GM12878 (cell line): Measurements from ENCODE around the gene COL9A2. TPM values are rescaled to one million over a fixed set of nuclear protein-coding genes. Genes with fewer than 3 reads are reported as not detected.

ENCODE experiments used
- ATAC-seq: fragments of 200-7000 bp; cut with Tn5 transposase; 3 replicates; pipeline ENCODE4 v1.9.1; 2020; ENCODE audit warnings: mild to moderate bottlenecking, moderate library complexity
- BruUV-seq: library from RNA; stranded (reverse); fragments of 400-500 nt; replicated peaks from 2 replicates; lab custom pipeline; 2021; lab: Mats Ljungman, UMichigan
- CTCF ChIA-PET: fragments of 300-600 bp; sonication (Branson Sonifier 250); formaldehyde crosslinking; extraction: SDS; loops from one replicate; lab custom pipeline; 2021; ENCODE audit warnings: inconsistent platforms; lab: Yijun Ruan, JAX
- POLR2A ChIA-PET: fragments of 350-600 bp; formaldehyde crosslinking; extraction: SDS; loops from one replicate; lab custom pipeline; 2021; ENCODE audit warnings: inconsistent platforms; lab: Charles Lee
- RAD21 ChIA-PET: fragments of 300-600 bp; sonication (Branson Sonifier 250); formaldehyde crosslinking; loops from one replicate; lab custom pipeline; 2023; ENCODE audit warnings: antibody characterized with exemption; ENCODE audit not compliant: unreplicated experiment; lab: Charles Lee
- SMC1A ChIA-PET: fragments of 300-600 bp; sonication (Branson Sonifier 250); formaldehyde crosslinking; loops from one replicate; lab custom pipeline; 2023; ENCODE audit not compliant: unreplicated experiment, uncharacterized antibody; lab: Charles Lee
- DNase-seq: peaks from one replicate; pipeline ENCODE4 v3.0.0-alpha.2; 2011; ENCODE audit warnings: low read depth, low spot score
- FAIRE-seq: peaks from 3 replicates; lab custom pipeline; 2011; peaks lifted over from hg19 to GRCh38; lab: Jason Lieb, UNC
- H2AFZ ChIP-seq: 2 replicates; pipeline ENCODE4 v1.6.0; 2011; ENCODE audit warnings: low read depth, low read length, control low read depth; ENCODE audit not compliant: control insufficient read depth
- H3K27ac ChIP-seq: 2 replicates; pipeline ENCODE4 v1.5.1; 2011; ENCODE audit warnings: control low read depth; ENCODE audit not compliant: control insufficient read depth, insufficient read depth
- H3K27me3 ChIP-seq, 2 experiments: replicated peaks in 1 of 2; 2 replicates each; pipeline versions ENCODE4 v1.6.0 to v1.6.1; 2011; ENCODE audit warnings: low read length in 1 of 2; ENCODE audit not compliant: control insufficient read depth in 2 of 2, insufficient read depth in 2 of 2
- H3K36me3 ChIP-seq, 2 experiments: 2 replicates each; pipeline ENCODE4 v1.5.1; 2011; ENCODE audit warnings: low read length in 1 of 2; ENCODE audit not compliant: control insufficient read depth in 2 of 2, insufficient read depth in 2 of 2
- H3K4me1 ChIP-seq: 2 replicates; pipeline ENCODE4 v1.6.1; 2011; ENCODE audit warnings: mild to moderate bottlenecking, low read length, moderate library complexity, mixed read lengths; ENCODE audit not compliant: control insufficient read depth, insufficient read depth
- H3K4me2 ChIP-seq: 2 replicates; pipeline ENCODE4 v1.6.0; 2011; ENCODE audit warnings: control low read depth; ENCODE audit not compliant: control insufficient read depth, insufficient read depth
- H3K4me3 ChIP-seq: fragments of 200-600 bp; sonication (generic); 2 replicates; pipeline ENCODE4 v1.5.1; 2016
- H3K79me2 ChIP-seq: 2 replicates; pipeline ENCODE4 v1.6.0; 2011; ENCODE audit warnings: low read length; ENCODE audit not compliant: control insufficient read depth, insufficient read depth
- H3K9ac ChIP-seq: 2 replicates; pipeline ENCODE4 v1.8.0; 2011; ENCODE audit warnings: low read length, control low read depth, mixed read lengths; ENCODE audit not compliant: control insufficient read depth, insufficient read depth
- H3K9me3 ChIP-seq: replicated peaks from 3 replicates; pipeline ENCODE4 v1.5.1; 2011; ENCODE audit warnings: mild to moderate bottlenecking, low read length; ENCODE audit not compliant: control insufficient read depth, insufficient read depth
- H4K20me1 ChIP-seq: 2 replicates; pipeline ENCODE4 v1.6.0; 2011; ENCODE audit not compliant: control insufficient read depth, insufficient read depth
- CHD2 ChIP-seq: IDR thresholded peaks from 2 replicates; pipeline ENCODE4 v1.6.1; 2011; ENCODE audit warnings: low read depth, low read length, improper control_type of control experiment, borderline replicate concordance
- HDAC2 ChIP-seq: fragments of 200-600 bp; sonication (generic); IDR thresholded peaks from 2 replicates; pipeline ENCODE4 v1.6.1; 2017
- IKZF1 ChIP-seq: fragments of 450-650 bp; conservative IDR thresholded peaks from 2 replicates; pipeline ENCODE4 v1.6.1; 2017; ENCODE audit warnings: antibody characterized with exemption, mild to moderate bottlenecking
- RB1 ChIP-seq: fragments of 450-650 bp; formaldehyde crosslinking; IDR thresholded peaks from 2 replicates; pipeline ENCODE4 v1.6.1; 2017; ENCODE audit warnings: mild to moderate bottlenecking, borderline replicate concordance
- SMAD5 ChIP-seq: IDR thresholded peaks from 2 replicates; pipeline ENCODE4 v1.6.1; 2016; ENCODE audit warnings: antibody characterized with exemption, low read depth
- SREBF1 ChIP-seq: IDR thresholded peaks from 2 replicates; pipeline ENCODE4 v1.6.1; 2012; ENCODE audit warnings: mild to moderate bottlenecking, low read length
- SREBF2 ChIP-seq: IDR thresholded peaks from 2 replicates; pipeline ENCODE4 v1.6.1; 2012; ENCODE audit warnings: mild to moderate bottlenecking, low read length
- SUPT20H ChIP-seq: IDR thresholded peaks from 2 replicates; pipeline ENCODE4 v1.6.1; 2011; ENCODE audit warnings: low read depth, mild to moderate bottlenecking, low read length, moderate library complexity, borderline replicate concordance; ENCODE audit not compliant: control insufficient read depth
- SUZ12 ChIP-seq: fragments of 200-600 bp; sonication (generic); IDR thresholded peaks from one replicate; pipeline ENCODE4 v1.6.1; 2018; ENCODE audit warnings: antibody characterized with exemption, mild to moderate bottlenecking; ENCODE audit not compliant: unreplicated experiment
- TAF1 ChIP-seq: IDR thresholded peaks from 2 replicates; pipeline ENCODE4 v1.6.1; 2011; ENCODE audit warnings: mild to moderate bottlenecking, low read depth, low read length, borderline replicate concordance
- TCF3 ChIP-seq: IDR thresholded peaks from 2 replicates; pipeline ENCODE4 v1.6.1; 2012; ENCODE audit warnings: low read depth, mild to moderate bottlenecking, low read length, borderline replicate concordance; ENCODE audit not compliant: insufficient read depth
- in situ Hi-C: fragments of 300-500 bp; cut with MboI; formaldehyde crosslinking; loops from 9 replicates; pipeline ENCODE4 v1.14.3; 2018; ENCODE audit warnings: mixed read lengths
- intact Hi-C: fragments of 100-400 bp; cut with micrococcal nuclease; formaldehyde crosslinking; loops from one replicate; pipeline ENCODE4 v1.14.2; 2022; ENCODE audit not compliant: unreplicated experiment
- polyA plus RNA-seq, 11 experiments: library from polyadenylated mRNA; depleted of rRNA in 4 of 11; unstranded in 6 of 11; stranded (reverse) in 5 of 11; fragments of >200 nt; fragmentation: Nextera tagmentation in 4 of 11; fragmentation: Illumina TruSeq in 1 of 11; extraction: Ambion mirVana in 4 of 11; extraction: Trizol in 1 of 11; gene quantifications; 1 replicate in 1 of 11; 2 replicates in 10 of 11; pipeline versions ENCODE4 v1.2.1 to v1.2.3, GENCODE V29; 2011 to 2016; ENCODE audit warnings: inconsistent platforms in 2 of 11, missing spikeins in 2 of 11, low read depth in 1 of 11
- total RNA-seq, 4 experiments: library from RNA; depleted of rRNA in 3 of 4; stranded (reverse); fragments of >200 nt in 3 of 4; fragmentation: Illumina TruSeq in 1 of 4; extraction: Trizol in 1 of 4; gene quantifications; 2 replicates each; pipeline versions ENCODE4 v1.2.1 to v1.2.3, GENCODE V29; 2013 to 2021
- TF ChIP-seq, protein P1 (sequence below): fragments of 450-650 bp; formaldehyde crosslinking; IDR thresholded peaks from 2 replicates; pipeline ENCODE4 v1.5.0; 2022; ENCODE audit warnings: mild to moderate bottlenecking, missing genetic modification characterization
- TF ChIP-seq, protein P2 (sequence below): fragments of 450-650 bp; IDR thresholded peaks from 2 replicates; pipeline ENCODE4 v1.6.1; 2018; ENCODE audit warnings: mild to moderate bottlenecking, low read depth, moderate library complexity; ENCODE audit not compliant: partially characterized antibody
- TF ChIP-seq, protein P3 (sequence below): fragments of 450-650 bp; IDR thresholded peaks from 2 replicates; pipeline ENCODE4 v1.6.1; 2017; ENCODE audit warnings: mild to moderate bottlenecking, moderate library complexity

COL9A2 gene
- total and polyA plus RNA-seq, 10 of the 15 experiments (the other 5 are each of a cell fraction or from before 2014, with no cell fraction given): 3.1 to 63.3 (median 22.4) TPM

DNA sequence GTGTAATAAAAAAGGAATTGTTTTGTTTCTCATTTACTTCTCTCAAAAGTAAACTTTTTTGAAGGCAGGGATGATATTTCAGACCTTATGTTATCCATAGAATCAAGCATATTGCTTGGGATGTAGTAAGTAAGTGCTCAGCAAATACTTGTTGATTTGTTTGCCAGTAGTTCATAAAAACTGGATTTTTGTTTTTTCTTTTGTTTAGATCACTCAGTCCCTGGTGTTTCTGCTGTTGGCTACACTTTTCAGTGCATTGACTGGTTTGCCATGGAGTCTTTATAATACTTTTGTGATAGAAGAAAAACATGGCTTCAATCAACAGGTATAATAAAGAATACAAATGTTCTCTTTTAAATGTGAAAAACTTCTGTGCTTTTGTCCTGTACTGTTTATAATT, 48.9 kb downstream of the COL9A2 start:
- CTCF ChIA-PET: interaction anchor here (2.0 to 2.5 kb wide), 2 partner anchors 47 to 116 kb away, joined by 5 to 7 read pairs; no protein-coding TSS in a partner anchor
- in situ Hi-C loops (no loop called here), intact Hi-C loops (no loop called here)
- Histone ChIP-seq H3K9me3 (no peaks in the 10 kb centered on the region), H3K4me2 (no peak overlapping the region), H3K9ac (no peak overlapping the region), H3K27ac (no peak overlapping the region), H3K79me2 (peaks cover 1% of the 10 kb centered on the region; the same call in 1 of the 2 replicates), H4K20me1 (no peaks in the 10 kb centered on the region), H3K36me3 (peaks cover 2 to 10% of the 10 kb centered on the region in 2 experiments; a peak in 3 of 4 replicates), H3K4me1 (peaks cover 10% of the 10 kb centered on the region; the same call in 1 of the 2 replicates), H3K4me3 (no peak overlapping the region), H2AFZ (no peak overlapping the region), H3K27me3 (no peaks in the 10 kb centered on the region)
- ATAC-seq (no peak), FAIRE-seq (no peak), DNase-seq (no peak)
- SMC1A ChIA-PET: interaction anchor here (2.0 kb wide), 1 partner anchor 115 kb away, joined by 8 read pairs; no protein-coding TSS in a partner anchor
- POLR2A ChIA-PET: interaction anchor here (0.6 kb wide), 1 partner anchor 13 kb away, joined by 4 read pairs; no protein-coding TSS in a partner anchor
- RAD21 ChIA-PET: no interaction called here
- no TSS peak for BruUV-seq
- TF ChIP-seq, protein P1, sequence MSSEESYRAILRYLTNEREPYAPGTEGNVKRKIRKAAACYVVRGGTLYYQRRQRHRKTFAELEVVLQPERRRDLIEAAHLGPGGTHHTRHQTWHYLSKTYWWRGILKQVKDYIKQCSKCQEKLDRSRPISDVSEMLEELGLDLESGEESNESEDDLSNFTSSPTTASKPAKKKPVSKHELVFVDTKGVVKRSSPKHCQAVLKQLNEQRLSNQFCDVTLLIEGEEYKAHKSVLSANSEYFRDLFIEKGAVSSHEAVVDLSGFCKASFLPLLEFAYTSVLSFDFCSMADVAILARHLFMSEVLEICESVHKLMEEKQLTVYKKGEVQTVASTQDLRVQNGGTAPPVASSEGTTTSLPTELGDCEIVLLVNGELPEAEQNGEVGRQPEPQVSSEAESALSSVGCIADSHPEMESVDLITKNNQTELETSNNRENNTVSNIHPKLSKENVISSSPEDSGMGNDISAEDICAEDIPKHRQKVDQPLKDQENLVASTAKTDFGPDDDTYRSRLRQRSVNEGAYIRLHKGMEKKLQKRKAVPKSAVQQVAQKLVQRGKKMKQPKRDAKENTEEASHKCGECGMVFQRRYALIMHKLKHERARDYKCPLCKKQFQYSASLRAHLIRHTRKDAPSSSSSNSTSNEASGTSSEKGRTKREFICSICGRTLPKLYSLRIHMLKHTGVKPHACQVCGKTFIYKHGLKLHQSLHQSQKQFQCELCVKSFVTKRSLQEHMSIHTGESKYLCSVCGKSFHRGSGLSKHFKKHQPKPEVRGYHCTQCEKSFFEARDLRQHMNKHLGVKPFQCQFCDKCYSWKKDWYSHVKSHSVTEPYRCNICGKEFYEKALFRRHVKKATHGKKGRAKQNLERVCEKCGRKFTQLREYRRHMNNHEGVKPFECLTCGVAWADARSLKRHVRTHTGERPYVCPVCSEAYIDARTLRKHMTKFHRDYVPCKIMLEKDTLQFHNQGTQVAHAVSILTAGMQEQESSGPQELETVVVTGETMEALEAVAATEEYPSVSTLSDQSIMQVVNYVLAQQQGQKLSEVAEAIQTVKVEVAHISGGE (CRISPR knock-in tag): no peak
- TF ChIP-seq RB1 (no peak), SUPT20H (no peak), IKZF1 (no peak), TAF1 (no peak), HDAC2 (no peak), CHD2 (no peak), SMAD5 (no peak), SREBF2 (no peak), SREBF1 (no peak), SUZ12 (no peak), TCF3 (no peak)
- TF ChIP-seq, protein P2, sequence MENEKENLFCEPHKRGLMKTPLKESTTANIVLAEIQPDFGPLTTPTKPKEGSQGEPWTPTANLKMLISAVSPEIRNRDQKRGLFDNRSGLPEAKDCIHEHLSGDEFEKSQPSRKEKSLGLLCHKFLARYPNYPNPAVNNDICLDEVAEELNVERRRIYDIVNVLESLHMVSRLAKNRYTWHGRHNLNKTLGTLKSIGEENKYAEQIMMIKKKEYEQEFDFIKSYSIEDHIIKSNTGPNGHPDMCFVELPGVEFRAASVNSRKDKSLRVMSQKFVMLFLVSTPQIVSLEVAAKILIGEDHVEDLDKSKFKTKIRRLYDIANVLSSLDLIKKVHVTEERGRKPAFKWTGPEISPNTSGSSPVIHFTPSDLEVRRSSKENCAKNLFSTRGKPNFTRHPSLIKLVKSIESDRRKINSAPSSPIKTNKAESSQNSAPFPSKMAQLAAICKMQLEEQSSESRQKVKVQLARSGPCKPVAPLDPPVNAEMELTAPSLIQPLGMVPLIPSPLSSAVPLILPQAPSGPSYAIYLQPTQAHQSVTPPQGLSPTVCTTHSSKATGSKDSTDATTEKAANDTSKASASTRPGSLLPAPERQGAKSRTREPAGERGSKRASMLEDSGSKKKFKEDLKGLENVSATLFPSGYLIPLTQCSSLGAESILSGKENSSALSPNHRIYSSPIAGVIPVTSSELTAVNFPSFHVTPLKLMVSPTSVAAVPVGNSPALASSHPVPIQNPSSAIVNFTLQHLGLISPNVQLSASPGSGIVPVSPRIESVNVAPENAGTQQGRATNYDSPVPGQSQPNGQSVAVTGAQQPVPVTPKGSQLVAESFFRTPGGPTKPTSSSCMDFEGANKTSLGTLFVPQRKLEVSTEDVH: no peak
- TF ChIP-seq, protein P3, sequence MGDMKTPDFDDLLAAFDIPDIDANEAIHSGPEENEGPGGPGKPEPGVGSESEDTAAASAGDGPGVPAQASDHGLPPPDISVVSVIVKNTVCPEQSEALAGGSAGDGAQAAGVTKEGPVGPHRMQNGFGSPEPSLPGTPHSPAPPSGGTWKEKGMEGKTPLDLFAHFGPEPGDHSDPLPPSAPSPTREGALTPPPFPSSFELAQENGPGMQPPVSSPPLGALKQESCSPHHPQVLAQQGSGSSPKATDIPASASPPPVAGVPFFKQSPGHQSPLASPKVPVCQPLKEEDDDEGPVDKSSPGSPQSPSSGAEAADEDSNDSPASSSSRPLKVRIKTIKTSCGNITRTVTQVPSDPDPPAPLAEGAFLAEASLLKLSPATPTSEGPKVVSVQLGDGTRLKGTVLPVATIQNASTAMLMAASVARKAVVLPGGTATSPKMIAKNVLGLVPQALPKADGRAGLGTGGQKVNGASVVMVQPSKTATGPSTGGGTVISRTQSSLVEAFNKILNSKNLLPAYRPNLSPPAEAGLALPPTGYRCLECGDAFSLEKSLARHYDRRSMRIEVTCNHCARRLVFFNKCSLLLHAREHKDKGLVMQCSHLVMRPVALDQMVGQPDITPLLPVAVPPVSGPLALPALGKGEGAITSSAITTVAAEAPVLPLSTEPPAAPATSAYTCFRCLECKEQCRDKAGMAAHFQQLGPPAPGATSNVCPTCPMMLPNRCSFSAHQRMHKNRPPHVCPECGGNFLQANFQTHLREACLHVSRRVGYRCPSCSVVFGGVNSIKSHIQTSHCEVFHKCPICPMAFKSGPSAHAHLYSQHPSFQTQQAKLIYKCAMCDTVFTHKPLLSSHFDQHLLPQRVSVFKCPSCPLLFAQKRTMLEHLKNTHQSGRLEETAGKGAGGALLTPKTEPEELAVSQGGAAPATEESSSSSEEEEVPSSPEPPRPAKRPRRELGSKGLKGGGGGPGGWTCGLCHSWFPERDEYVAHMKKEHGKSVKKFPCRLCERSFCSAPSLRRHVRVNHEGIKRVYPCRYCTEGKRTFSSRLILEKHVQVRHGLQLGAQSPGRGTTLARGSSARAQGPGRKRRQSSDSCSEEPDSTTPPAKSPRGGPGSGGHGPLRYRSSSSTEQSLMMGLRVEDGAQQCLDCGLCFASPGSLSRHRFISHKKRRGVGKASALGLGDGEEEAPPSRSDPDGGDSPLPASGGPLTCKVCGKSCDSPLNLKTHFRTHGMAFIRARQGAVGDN: no peak
